ENCODE data around the gene RHBDL3.
A peak's percentile ranks its signal among the peaks of the same experiment; 100 is the strongest.

Gene RHBDL3

DNA sequence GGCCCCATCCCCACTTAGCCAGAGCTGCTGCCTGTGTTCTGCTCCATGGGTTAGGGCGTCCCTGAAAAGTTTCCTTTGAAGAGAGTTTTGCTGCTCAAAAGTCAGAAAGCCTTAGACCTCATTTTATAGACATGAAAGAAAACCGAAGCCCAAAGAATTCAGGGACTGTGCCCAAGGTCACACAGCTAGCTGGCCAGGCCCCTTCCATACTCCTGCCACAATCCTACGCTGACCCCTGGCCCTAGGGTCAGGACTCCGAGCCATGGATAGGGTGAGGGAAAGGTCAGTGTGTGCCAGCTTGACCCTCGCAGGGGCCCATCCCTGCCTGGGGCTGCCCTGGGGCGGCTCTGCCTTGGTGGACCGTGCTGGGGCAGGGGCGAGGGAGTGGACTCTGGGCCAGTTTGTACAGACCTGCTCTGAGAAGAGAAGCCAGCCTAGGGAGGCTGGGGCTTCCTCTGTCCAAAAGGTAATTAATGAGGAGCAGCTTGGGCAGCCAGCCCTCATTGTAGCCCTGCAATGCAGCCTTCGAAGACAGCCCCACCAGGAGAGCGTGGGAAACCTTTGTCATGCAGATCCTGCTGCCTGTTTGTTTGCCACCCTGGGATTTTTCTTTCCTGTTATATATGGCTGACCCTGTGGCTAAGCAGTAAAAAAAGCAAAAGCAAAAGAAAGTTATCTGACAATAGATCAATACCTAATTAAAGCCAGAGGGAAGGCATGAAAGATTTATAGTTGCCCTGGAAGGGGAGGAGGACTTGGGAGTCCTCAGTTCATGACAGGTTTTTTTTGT lies 37.4 kb downstream of the RHBDL3 start:
- Histone ChIP-seq H3K27me3 (ENCODE audit: insufficient read depth, low read depth, severe bottlenecking) (no peaks in the 10 kb centered on the region), H3K27ac (no peak overlapping the region), H3K4me3 (ENCODE audit: low read depth, low read length) (no peak overlapping the region), H3K9me3 (ENCODE audit: severe bottlenecking) (no peaks in the 10 kb centered on the region), H3K36me3 (peaks cover 46% of the 10 kb centered on the region)
- TF ChIP-seq, protein P1, sequence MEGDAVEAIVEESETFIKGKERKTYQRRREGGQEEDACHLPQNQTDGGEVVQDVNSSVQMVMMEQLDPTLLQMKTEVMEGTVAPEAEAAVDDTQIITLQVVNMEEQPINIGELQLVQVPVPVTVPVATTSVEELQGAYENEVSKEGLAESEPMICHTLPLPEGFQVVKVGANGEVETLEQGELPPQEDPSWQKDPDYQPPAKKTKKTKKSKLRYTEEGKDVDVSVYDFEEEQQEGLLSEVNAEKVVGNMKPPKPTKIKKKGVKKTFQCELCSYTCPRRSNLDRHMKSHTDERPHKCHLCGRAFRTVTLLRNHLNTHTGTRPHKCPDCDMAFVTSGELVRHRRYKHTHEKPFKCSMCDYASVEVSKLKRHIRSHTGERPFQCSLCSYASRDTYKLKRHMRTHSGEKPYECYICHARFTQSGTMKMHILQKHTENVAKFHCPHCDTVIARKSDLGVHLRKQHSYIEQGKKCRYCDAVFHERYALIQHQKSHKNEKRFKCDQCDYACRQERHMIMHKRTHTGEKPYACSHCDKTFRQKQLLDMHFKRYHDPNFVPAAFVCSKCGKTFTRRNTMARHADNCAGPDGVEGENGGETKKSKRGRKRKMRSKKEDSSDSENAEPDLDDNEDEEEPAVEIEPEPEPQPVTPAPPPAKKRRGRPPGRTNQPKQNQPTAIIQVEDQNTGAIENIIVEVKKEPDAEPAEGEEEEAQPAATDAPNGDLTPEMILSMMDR (IDR thresholded peaks at IDR 0.05; ENCODE audit: low read depth, low read length) = no peak
- no peak for DNase-seq

DNA sequence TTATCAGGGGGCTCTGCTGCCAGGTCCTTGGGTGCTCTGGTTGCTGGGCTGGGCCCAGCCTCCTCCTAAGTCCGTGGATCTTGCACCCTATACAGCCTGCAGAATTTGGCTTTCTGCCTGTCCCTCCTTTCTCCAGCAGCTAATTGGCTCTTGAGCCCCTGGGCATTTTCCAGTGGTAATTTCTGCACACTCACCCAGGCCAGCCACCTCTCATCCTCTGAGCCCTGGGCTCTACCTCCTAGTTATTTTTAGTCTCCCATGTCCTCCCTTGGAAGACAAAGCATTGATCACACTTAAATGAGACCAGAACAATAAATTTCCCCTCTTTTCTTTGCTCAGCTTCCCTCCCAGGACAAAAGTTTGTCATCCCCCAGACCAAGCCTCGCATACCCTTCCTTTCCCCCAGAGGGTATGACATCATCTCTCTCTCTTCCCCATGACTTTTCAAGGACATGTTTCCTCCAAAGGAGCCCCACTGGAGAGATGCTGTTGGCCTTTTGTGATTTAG lies 38.2 kb downstream of the RHBDL3 start:
- no peak overlapping the region for H3K27ac ChIP-seq
- no peaks in the 10 kb centered on the region for H3K9me3 ChIP-seq (ENCODE audit: severe bottlenecking)
- DNase-seq = no peak
- peaks cover 54% of the 10 kb centered on the region for H3K36me3 ChIP-seq
- no peak overlapping the region for H3K4me3 ChIP-seq (ENCODE audit: low read depth, low read length)
- TF ChIP-seq, protein P1 (IDR thresholded peaks at IDR 0.05; ENCODE audit: low read depth, low read length) = no peak
- H3K27me3 ChIP-seq (ENCODE audit: insufficient read depth, low read depth, severe bottlenecking) = no peaks in the 10 kb centered on the region

DNA sequence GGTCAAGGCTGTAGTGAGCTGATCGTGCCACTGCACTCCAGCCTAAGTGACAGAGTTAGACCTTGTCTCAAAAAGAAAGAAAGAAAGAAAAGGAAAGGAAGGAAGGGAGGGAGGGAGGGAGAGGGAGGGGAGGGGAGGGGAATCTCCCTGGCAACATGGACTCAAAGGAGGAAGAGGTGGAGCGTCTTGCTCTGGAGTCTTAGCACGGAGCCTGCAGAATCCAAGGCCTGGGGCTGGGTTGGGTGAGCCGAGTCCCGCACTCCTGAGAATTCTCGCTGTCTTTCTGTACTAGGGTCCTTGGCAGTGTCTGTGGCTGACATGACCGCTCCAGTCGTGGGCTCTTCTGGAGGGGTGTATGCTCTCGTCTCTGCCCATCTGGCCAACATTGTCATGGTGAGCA lies 39.4 kb downstream of the RHBDL3 start:
- Histone ChIP-seq H3K9me3 (ENCODE audit: severe bottlenecking) (no peaks in the 10 kb centered on the region), H3K4me3 (ENCODE audit: low read depth, low read length) (no peak overlapping the region), H3K27ac (no peak overlapping the region), H3K27me3 (ENCODE audit: insufficient read depth, low read depth, severe bottlenecking) (no peaks in the 10 kb centered on the region), H3K36me3 (peaks cover 60% of the 10 kb centered on the region)
- TF ChIP-seq, protein P1 (IDR thresholded peaks at IDR 0.05; ENCODE audit: low read depth, low read length) = no peak
- no peak for DNase-seq

DNA sequence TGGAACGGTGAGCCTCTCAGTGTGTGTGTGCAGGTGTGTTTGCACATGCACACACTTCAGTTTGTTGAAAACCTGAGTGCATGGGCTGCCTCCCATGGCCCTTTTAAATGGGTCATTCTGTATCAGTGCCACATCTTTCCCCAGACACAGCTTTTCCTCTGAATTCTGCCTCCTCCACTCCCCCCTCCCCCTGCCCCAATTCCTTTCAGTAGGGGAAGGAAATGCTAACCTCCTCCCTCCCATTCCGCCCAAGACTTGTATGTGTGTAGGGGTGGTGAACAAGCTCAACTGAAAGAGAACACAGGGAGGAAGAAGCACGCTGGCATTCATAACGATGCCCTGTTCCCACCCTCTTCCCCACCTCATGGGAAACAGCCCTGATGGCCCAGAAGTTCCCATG lies 42.0 kb downstream of the RHBDL3 start:
- Histone ChIP-seq H3K36me3 (peaks cover 56% of the 10 kb centered on the region), H3K9me3 (ENCODE audit: severe bottlenecking) (no peaks in the 10 kb centered on the region), H3K27me3 (ENCODE audit: insufficient read depth, low read depth, severe bottlenecking) (no peaks in the 10 kb centered on the region), H3K27ac (no peak overlapping the region), H3K4me3 (ENCODE audit: low read depth, low read length) (no peak overlapping the region)
- TF ChIP-seq, protein P1 (IDR thresholded peaks at IDR 0.05; ENCODE audit: low read depth, low read length) = no peak
- DNase-seq = no peak

DNA sequence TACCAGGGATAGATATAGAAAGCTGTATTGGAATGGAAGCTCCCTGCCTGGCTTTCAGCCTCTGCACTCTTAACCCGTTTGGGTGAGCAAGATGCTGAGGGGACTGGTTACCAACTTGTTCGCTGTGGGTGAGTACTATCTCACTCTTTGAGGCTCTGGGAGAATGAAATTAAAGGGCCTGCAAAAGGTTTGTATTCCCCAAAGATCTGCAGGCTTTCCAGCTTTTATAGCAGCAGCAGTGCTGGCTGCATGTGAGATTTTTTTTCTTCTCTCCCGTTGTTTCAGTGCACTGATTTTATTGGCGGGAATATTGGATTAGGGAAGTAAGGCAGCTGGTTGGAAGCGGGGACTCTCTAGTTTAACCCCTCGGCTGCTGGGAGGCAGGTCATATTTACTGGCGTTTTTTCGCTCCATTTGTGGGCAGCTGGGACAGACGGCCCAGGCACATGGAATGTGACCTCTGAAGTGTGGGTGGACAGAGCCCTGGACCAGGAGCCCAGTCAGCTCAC lies 45.5 kb downstream of the RHBDL3 start:
- Histone ChIP-seq H3K9me3 (ENCODE audit: severe bottlenecking) (no peaks in the 10 kb centered on the region), H3K4me3 (ENCODE audit: low read depth, low read length) (no peak overlapping the region), H3K36me3 (peaks cover 51% of the 10 kb centered on the region), H3K27ac (peak overlapping the region; percentile 71), H3K27me3 (ENCODE audit: insufficient read depth, low read depth, severe bottlenecking) (no peaks in the 10 kb centered on the region)
- TF ChIP-seq, protein P1 (IDR thresholded peaks at IDR 0.05; ENCODE audit: low read depth, low read length) = no peak
- DNase-seq = peak; percentile 52
